Large intestine (tissue), 1 donor: ENCODE measurements around the gene SETD1A. TPM values are rescaled to one million over a fixed set of nuclear protein-coding genes. Genes with fewer than 3 reads are reported as not detected.

Experiments used
- polyA plus RNA-seq: library from polyadenylated mRNA; unstranded; fragments of 120-200 nt; gene quantifications from one replicate; pipeline ENCODE4 v1.2.1, GENCODE V29; 2013

The SETD1A gene
- polyA plus RNA-seq, 1 donor = 12.3 TPM

Other genes starting within 250 kb of the SETD1A start
- 38.2 TPM for gene PHKG2, start 209.3 kb upstream of the SETD1A start, polyA plus RNA-seq
- 4.2 TPM for gene CFAP119, start 195.7 kb upstream of the SETD1A start, polyA plus RNA-seq
- gene RNF40, start 195.4 kb upstream of the SETD1A start, polyA plus RNA-seq = 84.5 TPM
- gene ZNF629, start 170.5 kb upstream of the SETD1A start, polyA plus RNA-seq = 15.4 TPM
- 25.6 TPM for gene BCL7C, start 63.7 kb upstream of the SETD1A start, polyA plus RNA-seq
- gene CTF1, start 61.1 kb upstream of the SETD1A start, polyA plus RNA-seq = 4.0 TPM
- gene FBXL19, start 34.2 kb upstream of the SETD1A start, polyA plus RNA-seq = 17.6 TPM
- gene ORAI3, start 8.7 kb upstream of the SETD1A start, polyA plus RNA-seq = 24.5 TPM
- gene HSD3B7, start 27.5 kb downstream of the SETD1A start, polyA plus RNA-seq = 11.7 TPM
- gene STX1B, start 52.9 kb downstream of the SETD1A start, polyA plus RNA-seq = 1.9 TPM
- 76.6 TPM for gene STX4, start 75.8 kb downstream of the SETD1A start, polyA plus RNA-seq
- 5.4 TPM for gene ZNF668, start 116.5 kb downstream of the SETD1A start, polyA plus RNA-seq
- gene ZNF646, start 116.7 kb downstream of the SETD1A start, polyA plus RNA-seq = 12.4 TPM
- 1.8 TPM for gene PRSS53, start 131.2 kb downstream of the SETD1A start, polyA plus RNA-seq
- 51.8 TPM for gene VKORC1, start 137.0 kb downstream of the SETD1A start, polyA plus RNA-seq
- gene BCKDK, start 150.6 kb downstream of the SETD1A start, polyA plus RNA-seq = 26.5 TPM
- 57.7 TPM for gene KAT8, start 159.9 kb downstream of the SETD1A start, polyA plus RNA-seq
- 252 TPM for gene PRSS8, start 178.0 kb downstream of the SETD1A start, polyA plus RNA-seq
- gene PRSS36, start 192.3 kb downstream of the SETD1A start, polyA plus RNA-seq = 2.0 TPM
- gene FUS, start 222.4 kb downstream of the SETD1A start, polyA plus RNA-seq = 494 TPM
- gene PYCARD, start 245.0 kb downstream of the SETD1A start, polyA plus RNA-seq = 42.4 TPM